H1 (cell line): ENCODE measurements around the gene BEX2. TPM values are rescaled to one million over a fixed set of nuclear protein-coding genes. Genes with fewer than 3 reads are reported as not detected.

Experiments
- CTCF ChIA-PET: fragments of 300-600 bp; sonication (Branson Sonifier 250); formaldehyde crosslinking; loops from one replicate; lab custom pipeline; 2021; ENCODE audit not compliant: partially characterized antibody; lab: Charles Lee
- POLR2A ChIA-PET: fragments of 300-600 bp; sonication (Branson Sonifier 250); formaldehyde crosslinking; loops from one replicate; lab custom pipeline; 2021; ENCODE audit warnings: inconsistent platforms; ENCODE audit not compliant: partially characterized antibody; lab: Charles Lee
- DNase-seq, 2 experiments: peaks; one replicate each; pipeline versions ENCODE4 v3.0.0 to v3.0.0-alpha.2; 2010 to 2022; ENCODE audit warnings: low spot score in 2 of 2, low read depth in 1 of 2, mixed read lengths in 1 of 2
- FAIRE-seq: peaks from 2 replicates; lab custom pipeline; 2011; peaks lifted over from hg19 to GRCh38; lab: Jason Lieb, UNC
- H2AFZ ChIP-seq: 2 replicates; pipeline ENCODE4 v1.8.1; 2012; ENCODE audit warnings: low read length, inconsistent platforms
- H2AK5ac ChIP-seq: 2 replicates; pipeline ENCODE4 v1.6.1; 2013; ENCODE audit warnings: low read depth, low read length
- H2BK120ac ChIP-seq: replicated peaks from 2 replicates; pipeline ENCODE3; 2013; ENCODE audit warnings: low read depth, low read length, inconsistent platforms
- H2BK12ac ChIP-seq: 2 replicates; pipeline ENCODE4 v1.6.1; 2013; ENCODE audit warnings: low read depth, low read length
- H2BK15ac ChIP-seq: 2 replicates; pipeline ENCODE4 v1.6.1; 2013; ENCODE audit warnings: low read length
- H2BK20ac ChIP-seq: 2 replicates; pipeline ENCODE4 v1.6.1; 2013; ENCODE audit warnings: low read length
- H2BK5ac ChIP-seq: 2 replicates; pipeline ENCODE4 v1.6.1; 2013; ENCODE audit warnings: low read depth, low read length
- H3K14ac ChIP-seq: 2 replicates; pipeline ENCODE4 v1.6.1; 2013; ENCODE audit warnings: inconsistent platforms; ENCODE audit not compliant: insufficient read length
- H3K18ac ChIP-seq: 2 replicates; pipeline ENCODE4 v1.6.1; 2013; ENCODE audit warnings: low read length; ENCODE audit errors: extremely low read depth
- H3K23ac ChIP-seq: 2 replicates; pipeline ENCODE4 v1.6.1; 2013; ENCODE audit warnings: inconsistent platforms; ENCODE audit not compliant: insufficient read length
- H3K23me2 ChIP-seq: 2 replicates; pipeline ENCODE4 v1.6.1; 2013; ENCODE audit warnings: low read depth, low read length
- H3K27ac ChIP-seq: 2 replicates; pipeline ENCODE4 v1.6.1; 2011; ENCODE audit warnings: low read depth, low read length, inconsistent platforms
- H3K27me3 ChIP-seq, 4 experiments: replicated peaks in 1 of 4; 1 replicate in 1 of 4; 2 replicates in 3 of 4; pipeline versions ENCODE4 v1.6.1 to v1.8.1; 2011 to 2013; ENCODE audit warnings: low read length in 3 of 4, mild to moderate bottlenecking in 3 of 4, inconsistent platforms in 2 of 4, mixed read lengths in 2 of 4, moderate library complexity in 1 of 4; ENCODE audit not compliant: control insufficient read depth in 3 of 4, insufficient read depth in 3 of 4; ENCODE audit errors: extremely low read depth in 1 of 4
- H3K36me3 ChIP-seq, 4 experiments: 2 replicates each; pipeline versions ENCODE4 v1.6.1 to v1.8.1; 2011 to 2013; ENCODE audit warnings: mild to moderate bottlenecking in 4 of 4, low read length in 3 of 4, moderate library complexity in 2 of 4, control low read depth in 1 of 4, inconsistent platforms in 1 of 4; ENCODE audit not compliant: insufficient read depth in 4 of 4, control insufficient read depth in 2 of 4
- H3K4ac ChIP-seq: replicated peaks from 2 replicates; pipeline ENCODE3; 2013; ENCODE audit warnings: low read length, low read depth, mixed read lengths, inconsistent platforms; ENCODE audit not compliant: insufficient read length
- H3K4me1 ChIP-seq, 4 experiments: replicated peaks in 1 of 4; 1 replicate in 1 of 4; 2 replicates in 3 of 4; pipeline versions ENCODE4 v1.6.1 to v1.8.1; 2011 to 2013; ENCODE audit warnings: low read length in 3 of 4, inconsistent platforms in 2 of 4, mixed read lengths in 1 of 4; ENCODE audit not compliant: insufficient read depth in 4 of 4, control insufficient read depth in 3 of 4
- H3K4me2 ChIP-seq, 2 experiments: 2 replicates each; pipeline versions ENCODE4 v1.6.1 to v1.8.1; 2011 to 2013; ENCODE audit warnings: low read depth in 2 of 2, low read length in 2 of 2, control low read depth in 1 of 2, inconsistent platforms in 1 of 2, mild to moderate bottlenecking in 1 of 2; ENCODE audit not compliant: insufficient read depth in 1 of 2
- H3K4me3 ChIP-seq, 4 experiments: fragments of 200-600, 300-600 bp in 1 of 4; sonication (generic), shearing (Covaris generic), sonication (Bioruptor Twin) in 1 of 4; 2 replicates each; pipeline versions ENCODE4 v1.5.1 to v1.8.1; 2011 to 2016; ENCODE audit warnings: low read length in 4 of 4, low read depth in 3 of 4, control low read depth in 2 of 4, inconsistent platforms in 2 of 4, mild to moderate bottlenecking in 2 of 4, mixed read lengths in 1 of 4, moderate library complexity in 1 of 4; ENCODE audit not compliant: insufficient read depth in 2 of 4; ENCODE audit errors: extremely low read depth in 1 of 4
- H3K56ac ChIP-seq: replicated peaks from 2 replicates; pipeline ENCODE3; 2013; ENCODE audit warnings: low read depth, mild to moderate bottlenecking, mixed read lengths, low read length, inconsistent platforms; ENCODE audit not compliant: insufficient read length
- H3K79me1 ChIP-seq: 2 replicates; pipeline ENCODE4 v1.6.1; 2013; ENCODE audit warnings: low read depth, low read length, control low read depth
- H3K79me2 ChIP-seq, 2 experiments: 2 replicates each; pipeline versions ENCODE4 v1.6.1 to v1.8.1; 2012 to 2013; ENCODE audit warnings: low read length in 2 of 2, mild to moderate bottlenecking in 2 of 2, inconsistent platforms in 1 of 2; ENCODE audit not compliant: insufficient read depth in 2 of 2, control insufficient read depth in 1 of 2
- H3K9ac ChIP-seq, 4 experiments: replicated peaks in 1 of 4; 1 replicate in 1 of 4; 2 replicates in 3 of 4; pipeline versions ENCODE4 v1.6.1 to v1.8.1; 2011 to 2013; ENCODE audit warnings: low read depth in 3 of 4, low read length in 3 of 4, control low read depth in 2 of 4, mild to moderate bottlenecking in 2 of 4, moderate library complexity in 2 of 4, inconsistent platforms in 1 of 4; ENCODE audit errors: extremely low read depth in 1 of 4
- H3K9me3 ChIP-seq, 2 experiments: 2 replicates each; pipeline versions ENCODE4 v1.6.1 to v1.8.1; 2012 to 2013; ENCODE audit warnings: mild to moderate bottlenecking in 2 of 2, moderate library complexity in 2 of 2, control low read depth in 1 of 2, inconsistent platforms in 1 of 2, low read depth in 1 of 2, low read length in 1 of 2, mixed read lengths in 1 of 2; ENCODE audit not compliant: insufficient read depth in 2 of 2
- H4K20me1 ChIP-seq, 2 experiments: replicated peaks in 1 of 2; 2 replicates each; pipeline versions ENCODE3 to v1.8.1; 2011 to 2013; ENCODE audit warnings: inconsistent platforms in 2 of 2, low read length in 2 of 2, mild to moderate bottlenecking in 1 of 2; ENCODE audit not compliant: insufficient read depth in 2 of 2, control insufficient read depth in 1 of 2
- H4K5ac ChIP-seq: 2 replicates; pipeline ENCODE4 v1.6.1; 2013; ENCODE audit warnings: low read length, low read depth, mixed read lengths, inconsistent platforms; ENCODE audit not compliant: insufficient read length
- H4K8ac ChIP-seq: 2 replicates; pipeline ENCODE4 v1.8.0; 2013; ENCODE audit warnings: mild to moderate bottlenecking, moderate library complexity, low read length, inconsistent platforms; ENCODE audit not compliant: insufficient read depth; ENCODE audit errors: extremely low read depth
- H4K91ac ChIP-seq: replicated peaks from 2 replicates; pipeline ENCODE3; 2013; ENCODE audit warnings: low read length, mixed read lengths, inconsistent platforms; ENCODE audit not compliant: insufficient read length
- KDM4A ChIP-seq: IDR thresholded peaks from one replicate; pipeline ENCODE4 v1.7.1; 2012; ENCODE audit warnings: low read depth, mild to moderate bottlenecking, moderate library complexity, low read length, inconsistent platforms; ENCODE audit not compliant: severe bottlenecking
- RXRA ChIP-seq: IDR thresholded peaks from 2 replicates; pipeline ENCODE4 v1.6.1; 2011; ENCODE audit warnings: low read depth, mild to moderate bottlenecking, low read length, moderate library complexity; ENCODE audit not compliant: insufficient read depth
- TAF7 ChIP-seq: optimal IDR thresholded peaks from 2 replicates; pipeline ENCODE3; 2011; ENCODE audit warnings: low read depth, mild to moderate bottlenecking, inconsistent platforms, low read length, moderate library complexity, borderline replicate concordance
- YY1 ChIP-seq: IDR thresholded peaks from 2 replicates; pipeline ENCODE4 v1.6.1; 2011; ENCODE audit warnings: low read depth, mild to moderate bottlenecking, low read length
- WGBS, 2 experiments: shearing (Covaris generic) in 1 of 2; methylation state at CpG; one replicate each; pipeline versions ENCODE4 v1.1.6 to v1.1.7; 2013 to 2015; ENCODE audit warnings: low lambda C conversion rate in 2 of 2, mixed read lengths in 2 of 2, inconsistent platforms in 1 of 2, low coverage in 1 of 2, missing lambda C conversion rate in 1 of 2; ENCODE audit not compliant: insufficient replicate concordance in 2 of 2, insufficient coverage in 1 of 2, insufficient read length in 1 of 2; ENCODE audit errors: extremely low coverage in 1 of 2, missing lambda C conversion rate in 1 of 2; 5-methylcytosine and 5-hydroxymethylcytosine counted together
- polyA plus RNA-seq, 7 experiments: library from polyadenylated mRNA; depleted of rRNA in 3 of 7; stranded (reverse) in 5 of 7; unstranded in 2 of 7; fragments of >200 nt in 5 of 7; fragments of 200-250 nt in 2 of 7; gene quantifications; 1 replicate in 5 of 7; 2 replicates in 1 of 7; 4 replicates in 1 of 7; pipeline versions ENCODE4 v1.2.1 to v1.2.3, GENCODE V29; 2011 to 2013; ENCODE audit warnings: missing spikeins in 2 of 7, mixed read lengths in 2 of 7
- total RNA-seq: library from RNA; stranded (reverse); fragmentation: NEBNext Ultra II Directional; extraction: Animal tissue kit (Norgen Biotek cat#: 25700); gene quantifications from 2 replicates; pipeline ENCODE4 v1.2.1, GENCODE V29; 2021

The BEX2 gene
- total and polyA plus RNA-seq, 2 of the 8 experiments (the other 6 are each of a cell fraction or from before 2014, with no cell fraction given): 53.8 to 60.2 TPM

DNA sequence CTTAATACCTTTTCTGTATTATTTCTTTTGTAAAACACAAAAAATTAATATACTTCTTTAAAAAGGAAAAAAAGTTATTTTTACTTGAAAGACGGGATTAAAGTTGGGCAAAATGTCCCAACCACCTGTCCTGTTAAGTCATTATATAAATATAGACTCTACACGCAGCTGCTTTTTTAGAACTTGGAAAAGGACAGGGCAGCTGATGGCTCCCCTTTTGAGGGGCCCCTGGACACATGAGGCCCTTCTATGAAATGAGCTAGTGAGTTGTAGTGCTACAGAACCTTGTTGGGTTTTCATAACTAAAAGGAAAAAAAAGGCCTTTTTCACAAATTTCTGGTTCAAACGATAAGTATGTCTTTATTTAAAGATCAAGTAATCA lies 600 bp upstream of the BEX2 start:
- H3K27me3 ChIP-seq: no peaks in the 10 kb centered on the region
- no peak overlapping the region for H4K5ac ChIP-seq
- no peak overlapping the region for H3K27ac ChIP-seq
- H3K56ac ChIP-seq: no peak overlapping the region
- no peaks in the 10 kb centered on the region for H3K9me3 ChIP-seq
- no peak for FAIRE-seq
- H4K91ac ChIP-seq: no peak overlapping the region
- H2AFZ ChIP-seq: peak overlapping the region; percentile 88
- H3K14ac ChIP-seq: no peak overlapping the region
- H2BK20ac ChIP-seq: no peak overlapping the region
- no peak overlapping the region for H3K9ac ChIP-seq
- no peak overlapping the region for H3K23ac ChIP-seq
- no peak overlapping the region for H3K4ac ChIP-seq
- no peak for DNase-seq
- H2BK5ac ChIP-seq: no peak overlapping the region
- H3K4me1 ChIP-seq: no peaks in the 10 kb centered on the region
- TF ChIP-seq RXRA: no peak
- TF ChIP-seq KDM4A: no peak
- TF ChIP-seq TAF7: no peak
- no peak for TF ChIP-seq YY1
- H2BK12ac ChIP-seq: no peak overlapping the region
- WGBS, 2 experiments: 63% methylated on average over 2 of the region's 3 CpGs; no CpG with 5 or more reads in 1 of the 2 experiments
- H2BK15ac ChIP-seq: no peak overlapping the region
- H3K4me2 ChIP-seq: peak overlapping the region; percentile 49 to 50; a peak in 3 of 4 replicates
- H4K20me1 ChIP-seq: no peaks in the 10 kb centered on the region
- no peak overlapping the region for H2BK120ac ChIP-seq
- H4K8ac ChIP-seq: no peak overlapping the region
- no peaks in the 10 kb centered on the region for H3K79me2 ChIP-seq
- POLR2A ChIA-PET: interaction anchor here (0.6 to 1.9 kb wide), 7 partner anchors 16 to 179 kb away, joined by 3 to 8 read pairs (median 4); partner anchors contain the start of genes TCEAL7 and TCEAL9
- H3K23me2 ChIP-seq: no peaks in the 10 kb centered on the region; the same call in 1 of the 2 replicates
- no peak overlapping the region for H2AK5ac ChIP-seq
- peaks cover 0 to 6% (median 0%) of the 10 kb centered on the region in 4 experiments; a peak in 1 of 8 replicates for H3K36me3 ChIP-seq
- H3K4me3 ChIP-seq: peak overlapping the region in 1 of 4 experiments; percentile 92; a peak in 2 of 8 replicates
- H3K18ac ChIP-seq: no peak overlapping the region
- CTCF ChIA-PET: interaction anchor here (0.9 kb wide), 1 partner anchor 179 kb away, joined by 4 read pairs; no protein-coding TSS in a partner anchor
- no peaks in the 10 kb centered on the region for H3K79me1 ChIP-seq
